ENCODE data around the gene GREM2.

Gene GREM2

DNA sequence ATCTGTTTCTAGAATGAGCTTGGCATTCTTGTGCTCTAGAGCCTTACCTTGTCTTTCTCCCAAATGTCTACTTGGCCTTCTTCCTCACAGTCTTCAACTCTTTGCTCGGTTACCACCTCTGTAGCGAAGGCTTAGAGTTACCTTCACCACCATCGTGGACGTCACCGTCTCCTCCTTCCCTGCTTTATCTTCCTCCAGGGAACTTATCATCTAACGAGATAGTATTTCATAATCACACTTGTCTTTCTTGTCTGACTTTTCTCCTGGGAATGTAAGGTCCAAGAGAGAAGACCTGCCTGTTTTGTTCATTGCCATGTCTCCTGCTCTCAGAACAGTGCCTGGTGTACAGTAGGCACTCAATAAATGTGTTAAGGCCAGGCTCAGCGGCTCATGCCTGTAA is 115.6 kb downstream of the GREM2 start:
- DNase-seq, result no peak

DNA sequence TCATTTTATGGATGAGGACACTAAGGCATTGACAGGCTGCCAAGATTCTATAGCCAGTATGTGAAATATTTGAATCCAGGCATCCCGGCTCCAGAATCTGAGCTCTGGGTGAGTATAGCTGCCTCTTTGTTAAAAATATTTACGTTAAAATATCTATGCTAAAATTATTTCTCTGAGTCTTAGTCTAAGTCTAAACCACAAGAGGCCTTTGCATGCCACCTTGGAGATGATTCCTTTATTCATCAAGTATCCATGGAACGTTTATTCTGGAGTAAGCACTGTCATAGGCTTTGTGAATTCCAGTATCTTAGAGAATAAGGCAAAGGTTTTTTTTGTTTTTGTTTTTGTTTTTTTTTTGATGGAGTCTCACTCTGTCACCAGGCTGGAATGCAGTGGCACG is 116.4 kb downstream of the GREM2 start:
- DNase-seq, result no peak

DNA sequence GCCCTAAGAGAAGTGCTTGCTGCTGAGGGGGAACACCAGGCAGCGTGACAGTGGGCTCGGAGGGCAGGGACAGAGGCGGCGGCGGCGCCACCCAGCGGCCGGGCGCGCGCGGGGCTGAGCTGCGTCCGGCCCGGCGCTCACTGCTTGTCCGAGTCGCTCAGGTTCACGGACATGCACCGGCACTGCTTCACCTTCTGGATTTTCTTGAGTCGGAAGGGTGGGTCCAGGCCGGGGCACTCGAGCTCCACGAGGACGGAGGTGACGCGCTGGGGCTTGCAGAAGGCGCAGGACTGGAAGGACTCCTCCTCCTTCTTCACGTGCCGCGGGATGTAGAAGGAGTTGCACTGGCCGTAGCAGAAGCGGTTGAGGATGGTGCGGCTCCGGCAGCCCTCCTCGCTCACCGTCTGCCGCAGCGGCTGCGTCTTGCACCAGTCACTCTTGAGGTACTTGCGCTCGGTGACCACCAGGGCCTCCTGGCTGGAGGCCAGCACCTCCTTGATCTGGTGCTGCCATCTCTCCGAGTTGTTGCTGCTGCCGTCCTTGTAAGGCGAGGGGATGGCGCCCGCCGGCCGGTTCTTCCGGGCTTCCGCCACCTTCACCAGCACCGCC is 119.0 kb downstream of the GREM2 start:
- DNase-seq, result no peak

DNA sequence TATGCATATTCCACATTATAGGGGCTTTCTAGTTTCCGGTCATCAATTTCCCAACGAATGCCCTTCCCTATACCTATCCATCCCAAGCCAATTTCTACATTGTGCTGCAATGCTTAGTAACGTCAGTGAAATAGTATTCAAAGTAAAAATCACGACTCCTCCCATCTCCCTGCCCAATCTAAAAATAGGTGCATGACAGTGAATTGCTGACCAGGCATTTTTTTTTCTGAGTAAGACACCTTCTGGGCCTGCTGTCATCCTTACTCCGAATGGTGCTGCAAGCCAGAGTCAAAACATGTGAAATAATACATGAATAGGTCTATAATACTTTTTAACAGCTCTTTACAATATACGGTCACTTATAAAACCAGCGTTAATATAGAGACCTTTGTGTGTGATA is 120.2 kb downstream of the GREM2 start:
- no peak for DNase-seq

DNA sequence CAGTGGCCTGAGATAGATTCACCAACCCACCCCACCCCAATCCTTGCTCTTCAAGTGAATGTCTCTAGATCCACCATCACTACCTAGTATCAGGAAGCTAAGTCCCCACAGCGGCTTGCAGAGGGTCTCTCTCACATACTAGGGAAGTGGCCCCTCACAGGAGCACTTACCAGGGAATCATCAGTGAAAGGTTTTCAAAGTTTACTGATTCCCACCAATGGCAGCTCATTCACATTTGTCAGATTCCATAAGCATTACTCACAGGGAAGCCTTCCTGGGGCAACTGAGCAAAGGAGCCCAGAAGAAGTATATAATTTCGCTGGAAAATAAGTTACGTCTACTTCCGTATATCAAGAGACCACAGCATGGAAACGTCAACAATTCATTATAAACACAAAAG is 120.8 kb downstream of the GREM2 start:
- no peak for DNase-seq

DNA sequence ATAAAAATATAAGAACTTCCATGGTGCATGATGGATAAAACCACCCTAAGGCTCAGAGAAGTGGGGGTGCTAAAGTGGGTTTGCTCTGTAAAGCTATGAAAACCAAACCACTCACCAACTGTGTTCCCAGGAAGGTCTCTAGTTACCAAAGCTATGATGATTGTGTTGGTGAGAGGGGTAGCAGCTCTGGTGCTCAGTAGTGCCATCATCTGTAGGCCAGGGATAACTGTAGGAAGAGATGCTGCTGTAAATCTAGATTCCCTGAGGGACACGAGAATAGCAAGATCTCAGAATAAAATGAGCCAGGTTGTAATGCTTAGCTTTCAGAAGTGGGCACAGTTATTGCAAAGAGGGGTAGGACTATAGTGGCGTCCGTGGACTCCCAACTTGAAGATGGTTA is 124.5 kb downstream of the GREM2 start:
- no peak for DNase-seq

DNA sequence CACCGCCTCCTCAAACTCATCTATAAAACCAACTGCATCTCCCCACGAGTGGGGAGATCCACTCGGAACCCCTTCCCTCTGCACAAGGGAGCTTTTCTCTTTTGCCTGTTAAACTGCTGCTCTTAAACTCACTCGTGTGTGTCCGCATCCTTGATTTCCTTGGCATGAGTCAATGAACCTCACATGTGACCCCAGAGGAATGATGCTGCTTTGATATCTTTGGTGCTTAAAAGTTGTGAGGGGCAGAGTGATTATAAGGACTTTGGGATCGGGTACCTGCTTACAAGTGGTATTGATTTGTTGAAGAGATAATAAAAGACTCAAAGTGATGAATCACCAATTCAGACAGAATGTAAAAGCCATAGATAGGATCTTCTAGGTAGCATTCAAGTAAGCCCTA is 125.3 kb downstream of the GREM2 start:
- no peak for DNase-seq

DNA sequence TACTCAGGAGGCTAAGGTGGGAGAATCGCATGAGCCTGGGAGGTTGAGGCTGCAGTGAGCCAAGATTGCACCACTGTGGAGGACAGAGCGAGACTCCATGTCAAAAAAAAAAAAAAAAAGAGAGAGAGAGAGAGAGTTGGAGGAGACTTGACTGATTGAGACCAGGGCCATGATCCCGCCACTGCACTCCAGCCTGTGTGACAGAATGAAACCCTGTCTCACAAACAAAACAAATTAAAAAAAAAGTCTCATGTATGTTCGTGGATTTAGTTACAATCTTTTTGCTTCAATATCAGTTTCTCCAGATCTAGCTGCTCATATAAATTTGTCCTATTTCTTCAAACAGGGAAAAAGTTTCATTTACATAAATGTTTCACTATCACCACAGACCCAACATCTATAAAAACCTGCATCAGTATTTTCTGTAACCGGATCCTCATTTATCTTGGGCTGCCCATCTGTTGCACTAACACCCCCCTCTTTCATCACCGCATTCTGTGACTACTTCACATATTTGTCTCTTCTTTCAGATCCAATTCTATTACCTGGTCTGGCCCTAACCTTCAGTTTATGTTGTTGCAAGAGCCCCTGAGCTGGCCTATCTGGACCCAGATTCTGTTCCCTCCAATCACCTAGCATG is 127.0 kb downstream of the GREM2 start:
- no peak for DNase-seq

DNA sequence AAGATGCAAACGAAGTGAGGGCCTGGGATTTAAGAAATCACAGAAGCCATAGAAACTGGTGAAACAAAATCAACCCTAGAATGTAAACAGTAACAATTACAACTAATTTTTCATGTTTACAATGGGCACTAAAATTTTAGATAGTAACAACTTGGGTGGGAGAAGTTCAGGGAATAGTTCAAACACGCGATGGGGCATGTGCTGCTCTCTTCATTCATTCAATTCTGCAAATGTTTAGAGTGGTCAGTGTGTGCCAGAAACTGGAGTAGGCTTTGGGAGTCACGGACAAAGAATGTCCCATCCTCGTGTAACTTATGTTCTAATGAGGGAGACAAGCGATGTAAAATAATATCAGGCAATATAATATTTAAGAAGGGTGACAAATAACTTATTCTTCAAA is 133.4 kb downstream of the GREM2 start:
- DNase-seq, result no peak

DNA sequence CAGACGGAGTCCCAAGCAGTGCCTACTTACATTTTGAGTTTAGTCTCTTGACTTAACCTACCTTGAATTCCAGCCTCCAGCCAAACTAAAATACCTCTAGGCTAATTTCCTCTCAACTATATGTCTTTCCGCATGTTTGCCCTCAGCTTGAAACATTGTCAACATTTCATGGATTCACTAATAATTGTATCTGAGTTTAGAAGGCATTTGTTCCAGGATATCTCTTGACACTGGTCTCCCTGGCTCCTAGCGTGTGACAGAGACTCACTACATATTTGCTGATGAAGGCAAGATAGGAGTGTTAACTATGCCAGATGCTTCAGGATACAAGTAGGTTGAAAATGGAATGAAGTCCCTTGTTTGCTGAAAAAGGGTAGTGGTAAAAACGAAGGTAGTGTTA is 136.1 kb downstream of the GREM2 start:
- no peak for DNase-seq

DNA sequence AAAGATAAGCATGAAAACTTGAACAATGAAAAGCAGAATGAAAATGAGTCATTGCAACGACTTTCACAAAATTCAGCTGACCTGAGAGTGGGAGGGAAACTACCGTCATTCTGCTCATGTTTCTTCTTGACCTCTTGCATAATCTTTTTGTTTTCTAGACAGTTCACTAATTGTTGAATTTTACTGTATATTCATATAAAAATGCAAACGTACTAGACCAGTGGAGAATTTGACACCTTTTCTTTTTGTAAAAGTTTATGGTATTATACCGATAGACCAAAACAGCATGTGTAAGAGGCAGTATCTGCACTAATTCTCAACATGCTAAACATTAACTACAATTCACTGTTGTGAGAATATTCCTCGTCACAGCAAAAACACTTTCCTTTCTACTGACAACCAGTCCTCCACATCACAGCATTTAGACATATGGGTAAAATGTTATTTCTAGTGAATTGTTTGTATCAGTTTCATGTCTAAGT is 137.8 kb downstream of the GREM2 start:
- no peak for DNase-seq

DNA sequence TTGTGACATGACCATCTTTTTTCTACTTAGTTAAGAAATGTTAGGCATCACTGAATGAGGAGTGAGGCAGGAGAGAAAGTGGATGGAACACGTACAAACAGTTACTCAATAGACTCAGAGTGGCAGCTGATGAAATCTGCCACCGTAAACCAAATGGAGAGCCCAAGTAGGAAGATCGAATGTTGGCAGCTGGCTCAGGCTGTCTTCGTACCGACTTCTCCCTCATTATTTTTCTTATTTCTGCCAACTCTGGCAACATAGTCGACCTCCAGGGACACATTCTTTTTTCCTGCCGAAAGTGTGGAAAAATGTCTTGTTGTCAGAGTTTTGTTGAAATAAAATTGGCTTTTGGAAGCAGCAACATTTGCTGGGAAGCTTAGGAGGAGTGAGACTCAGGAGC is 143.3 kb downstream of the GREM2 start:
- DNase-seq, result no peak

DNA sequence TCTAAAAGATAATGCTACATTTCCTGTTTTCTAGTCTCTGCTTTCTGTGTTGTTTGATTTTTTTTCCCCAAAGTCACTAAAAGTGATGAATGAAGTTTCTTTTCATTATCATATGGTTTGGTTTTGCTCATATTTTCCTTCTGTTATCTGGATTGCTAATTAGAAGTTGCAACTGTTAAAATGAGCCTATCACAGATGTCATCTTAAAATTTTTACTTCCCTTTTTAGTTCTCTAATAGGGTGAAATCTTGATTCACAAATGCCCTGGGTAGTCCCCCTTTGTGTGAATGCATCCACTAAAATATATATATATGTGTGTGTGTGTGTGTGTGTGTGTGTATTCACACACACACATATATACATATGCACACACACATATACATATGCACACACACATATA is 144.1 kb downstream of the GREM2 start:
- no peak for DNase-seq

DNA sequence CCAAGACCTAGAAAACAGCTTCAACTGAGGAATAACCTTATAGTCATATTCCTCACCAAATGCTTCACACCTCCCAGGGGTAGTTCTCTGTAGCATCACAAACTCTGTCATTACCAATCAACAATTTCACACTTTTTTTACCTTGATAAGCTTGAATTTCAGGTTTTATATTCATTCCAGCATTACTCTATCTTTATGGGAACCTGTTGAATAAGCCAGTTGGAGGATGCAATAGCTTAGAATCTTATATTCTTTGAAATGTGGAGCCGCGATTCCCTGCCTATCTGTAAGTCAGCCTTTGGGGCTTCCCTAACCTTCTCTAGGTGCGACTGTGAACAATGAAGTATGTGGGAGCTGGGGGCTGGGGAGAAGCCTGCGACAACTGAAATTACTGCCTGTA is 145.4 kb downstream of the GREM2 start:
- DNase-seq, result no peak

DNA sequence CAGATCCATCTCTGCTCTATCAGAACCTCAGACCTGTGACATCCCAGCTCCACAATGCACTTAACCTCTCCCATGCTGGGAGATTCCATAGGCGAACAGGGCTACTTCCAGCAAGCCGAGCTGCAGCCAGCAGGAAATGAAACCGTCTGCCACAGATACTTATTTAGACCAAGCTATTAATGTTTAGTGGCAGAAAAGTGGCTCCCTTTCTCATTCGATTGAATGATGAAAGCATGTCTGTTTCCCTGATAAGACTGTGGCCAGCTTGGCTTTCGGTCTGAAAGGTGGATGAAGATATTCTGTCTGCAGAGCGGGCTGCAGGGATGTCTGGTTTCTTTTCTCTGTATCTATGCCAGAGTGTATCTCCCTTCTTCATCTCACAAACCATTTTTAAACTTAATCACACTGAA is 146.4 kb downstream of the GREM2 start:
- no peak for DNase-seq

DNA sequence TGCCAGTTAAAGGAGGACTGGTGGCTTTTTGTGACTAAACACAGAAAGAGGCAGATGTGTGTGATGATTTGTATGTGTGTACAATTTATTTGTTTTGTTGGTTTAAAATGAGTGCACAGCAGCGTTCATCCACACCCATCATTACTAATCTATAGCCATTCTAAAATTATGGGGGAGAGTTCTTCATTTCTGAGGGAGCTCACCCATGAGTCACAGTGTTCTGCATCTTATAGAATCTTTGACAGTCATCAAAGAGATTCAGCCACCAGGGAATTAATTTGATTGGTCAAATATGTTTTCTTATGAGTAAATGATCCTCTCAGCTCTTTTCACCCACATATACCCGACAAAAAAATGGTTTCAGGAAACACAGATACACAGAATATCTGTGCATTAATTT is 147.9 kb downstream of the GREM2 start:
- no peak for DNase-seq

DNA sequence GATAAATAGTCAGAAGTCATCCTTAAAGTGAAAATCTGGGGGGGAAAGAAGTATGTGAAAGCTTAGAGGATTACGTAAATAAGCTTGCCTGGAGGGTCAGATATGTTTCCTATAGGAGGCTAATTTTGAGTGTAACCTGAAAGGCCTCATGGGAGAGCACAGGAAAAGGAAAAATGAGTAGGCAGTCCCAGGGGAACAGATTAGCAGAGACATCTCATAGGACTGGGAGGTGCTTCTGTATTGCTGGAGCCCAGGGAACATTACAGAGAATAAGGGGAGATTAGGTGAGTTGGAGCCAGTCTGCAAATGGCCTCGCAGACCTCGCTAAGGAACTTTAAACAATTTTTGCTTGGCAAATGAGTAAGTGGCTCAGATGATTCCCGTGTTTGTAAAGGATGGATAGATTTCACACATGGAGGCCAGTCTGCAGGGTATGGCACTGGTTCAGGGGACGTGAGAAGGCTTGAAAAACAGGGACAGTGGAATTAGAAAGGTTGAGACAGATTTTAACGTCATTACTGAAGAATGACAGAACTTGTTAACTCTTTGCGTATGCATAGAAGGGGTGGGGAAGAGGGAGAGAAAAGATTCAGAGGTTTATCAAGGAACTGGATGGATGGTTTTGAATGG is 149.1 kb downstream of the GREM2 start:
- DNase-seq, result no peak

DNA sequence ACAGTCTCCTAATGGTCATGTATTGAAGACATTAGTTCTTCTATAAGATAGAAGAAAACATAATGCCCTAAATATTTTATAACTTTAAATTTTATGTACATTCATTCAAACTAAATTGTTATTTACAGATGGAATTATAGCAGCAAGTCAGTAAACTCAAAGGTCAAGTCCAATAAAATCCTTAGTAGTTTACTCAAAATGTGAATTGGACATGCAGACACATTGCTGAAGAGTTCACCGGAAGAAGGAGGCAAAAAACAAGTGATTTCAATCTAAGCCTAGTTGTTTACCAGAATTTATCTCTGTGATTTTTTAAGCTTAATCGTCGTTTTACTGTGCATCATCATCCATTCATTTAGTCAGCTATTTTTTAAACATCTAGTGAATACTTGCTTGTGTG is 149.7 kb downstream of the GREM2 start:
- no peak for DNase-seq

DNA sequence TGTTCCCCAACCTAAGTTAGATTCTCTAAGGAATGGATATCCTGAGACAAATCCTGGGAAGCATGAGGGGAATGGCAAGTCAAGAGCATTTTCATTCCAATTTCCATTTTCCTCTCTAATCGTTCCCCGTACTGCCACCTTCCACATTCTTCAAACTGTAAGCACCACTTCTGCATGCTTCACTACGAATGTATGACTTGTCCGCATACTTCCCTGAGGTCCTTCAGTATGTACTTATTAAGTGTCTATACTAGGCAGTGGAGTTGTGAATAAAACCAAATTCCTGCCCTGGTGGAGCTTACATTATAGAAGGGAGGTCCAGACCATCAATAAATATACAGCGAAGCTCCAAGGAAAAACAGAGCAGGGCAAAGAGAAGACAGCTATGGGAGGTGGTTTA is 154.8 kb downstream of the GREM2 start:
- DNase-seq, result no peak

DNA sequence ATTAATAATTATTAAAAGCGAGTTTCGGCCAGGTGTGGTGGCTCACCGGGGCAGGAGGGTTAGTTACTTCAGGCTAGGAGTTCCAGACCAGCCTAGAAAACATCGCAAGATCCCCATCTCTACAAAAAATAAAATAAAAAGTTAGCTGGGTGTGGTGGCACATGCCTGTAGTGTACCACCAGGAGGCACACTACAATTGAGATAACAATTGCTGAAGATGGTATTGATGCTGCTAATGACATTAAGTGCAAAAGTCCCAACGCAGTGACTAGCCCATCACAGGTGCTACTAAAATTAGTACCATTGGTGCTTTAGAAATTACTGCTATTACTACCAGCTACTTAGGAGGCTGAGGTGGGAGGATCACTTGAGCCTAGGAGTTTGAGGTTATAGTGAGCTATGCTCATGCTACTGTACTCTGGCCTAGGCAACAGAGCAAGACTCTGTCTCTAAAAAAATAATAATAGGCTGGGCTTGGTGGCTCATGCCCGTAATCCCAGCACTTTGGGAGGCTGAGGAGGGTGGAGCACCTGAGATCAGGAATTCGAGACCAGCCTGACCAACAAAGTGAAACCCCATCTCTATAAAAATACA is 156.6 kb downstream of the GREM2 start:
- DNase-seq, result no peak

DNA sequence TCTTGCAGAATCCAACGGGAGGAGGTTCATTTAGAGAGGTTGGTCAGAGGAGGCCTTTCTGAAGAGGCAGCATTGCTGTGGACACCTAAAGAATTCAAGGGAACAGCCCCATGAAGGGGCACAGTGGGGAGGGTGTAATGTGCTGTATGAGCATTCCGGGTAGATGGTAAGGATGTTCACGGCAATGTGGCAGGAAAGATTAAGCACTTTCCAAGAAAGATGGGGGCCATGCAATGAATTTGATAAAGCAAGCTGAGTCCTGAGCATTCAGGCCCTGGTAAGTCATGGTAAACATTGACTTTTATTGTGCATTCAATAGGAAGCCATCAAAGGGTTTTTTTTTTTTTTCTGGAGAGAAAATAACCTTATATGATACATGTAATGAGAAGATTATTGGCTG is 166.6 kb downstream of the GREM2 start:
- no peak for DNase-seq

DNA sequence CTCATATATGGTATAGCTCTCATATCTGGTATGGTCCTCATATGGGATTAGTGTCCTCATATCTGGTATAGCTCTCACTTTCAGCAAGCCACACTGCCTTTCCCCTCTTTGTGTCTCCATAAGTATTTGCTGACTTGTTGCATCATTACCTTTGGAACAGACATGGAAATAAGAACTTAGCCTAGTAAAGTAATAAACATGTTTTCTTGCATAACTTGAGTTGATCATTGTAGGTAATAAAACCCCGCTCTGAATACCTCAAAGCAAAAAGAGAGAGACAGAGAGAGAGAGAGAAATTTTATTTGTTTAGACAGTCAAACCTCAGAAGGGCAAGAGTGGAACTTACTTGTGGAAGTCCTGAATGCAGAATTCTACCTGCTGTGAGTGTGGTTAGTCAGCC is 170.3 kb downstream of the GREM2 start:
- DNase-seq, result no peak
